Umbilical cord (tissue), 2 donors: ENCODE measurements around the gene RBM20. TPM values are rescaled to one million over a fixed set of nuclear protein-coding genes. Genes with fewer than 3 reads are reported as not detected.
"Not testable (repeated sequence)": the region's sequence is repeated elsewhere in the genome, so short reads cannot be mapped to it uniquely, and the experiment has no call there.

Experiments
- DNase-seq: peaks from one replicate; pipeline ENCODE4 v3.0.0-alpha.2; 2015; ENCODE audit warnings: low spot score
- total RNA-seq: library from RNA; depleted of rRNA; stranded (reverse); fragments of >200 nt; gene quantifications from one replicate; pipeline ENCODE4 v1.2.3, GENCODE V29; 2014; ENCODE audit warnings: low replicate concordance; ENCODE audit not compliant: insufficient read depth

RBM20 gene
- total RNA-seq, 1 donor from 2014 or later: 2.2 TPM

- no peak for DNase-seq
These were observed 4.7 kb downstream of the RBM20 start for GRCh38 chr10:110648692-110649346.

GRCh38 chr10:110649347-110650264 is 5.5 kb downstream of the RBM20 start:
- DNase-seq: no peak

GRCh38 chr10:110650265-110650668 is 6.1 kb downstream of the RBM20 start:
- DNase-seq: no peak

GRCh38 chr10:110651044-110651958 is 7.2 kb downstream of the RBM20 start:
- DNase-seq: peak; percentile 36

- no peak for DNase-seq
These were observed 8.5 kb downstream of the RBM20 start for GRCh38 chr10:110652475-110653118.

GRCh38 chr10:110655320-110655719 is 11.2 kb downstream of the RBM20 start:
- DNase-seq: peak; percentile 53

GRCh38 chr10:110656612-110657011 is 12.5 kb downstream of the RBM20 start:
- no peak for DNase-seq

- no peak for DNase-seq
These were observed 14.0 kb downstream of the RBM20 start for GRCh38 chr10:110657973-110658691.

- no peak for DNase-seq
These were observed 15.4 kb downstream of the RBM20 start for GRCh38 chr10:110659558-110659957.

- DNase-seq: not testable (repeated sequence)
These were observed 16.2 kb downstream of the RBM20 start for GRCh38 chr10:110660289-110660688.

- DNase-seq: no peak
These were observed 17.2 kb downstream of the RBM20 start for GRCh38 chr10:110661292-110661691.

- DNase-seq: peak; percentile 84
These were observed 20.6 kb downstream of the RBM20 start for GRCh38 chr10:110664483-110665420.

GRCh38 chr10:110666259-110666658 is 22.1 kb downstream of the RBM20 start:
- not testable (repeated sequence) for DNase-seq

- no peak for DNase-seq
These were observed 22.5 kb downstream of the RBM20 start for GRCh38 chr10:110666673-110667072.

GRCh38 chr10:110667620-110668343 is 23.6 kb downstream of the RBM20 start:
- peak; percentile 9 for DNase-seq

- no peak for DNase-seq
These were observed 24.3 kb downstream of the RBM20 start for GRCh38 chr10:110668443-110668842.

- no peak for DNase-seq
These were observed 26.2 kb downstream of the RBM20 start for GRCh38 chr10:110670335-110670734.

- DNase-seq: peak; percentile 77
These were observed 27.8 kb downstream of the RBM20 start for GRCh38 chr10:110671788-110672579.
